Fibroblast of the aortic adventitia (primary cell): ENCODE results near the gene HOXA5. TPM values are rescaled to one million over a fixed set of nuclear protein-coding genes. Genes with fewer than 3 reads are reported as not detected.

Source experiments
- DNase-seq: peaks from one replicate; pipeline ENCODE4 v3.0.0-alpha.2; 2010; ENCODE audit warnings: low read depth
- H3K4me3 ChIP-seq: 2 replicates; pipeline ENCODE4 v1.5.1; 2011; ENCODE audit warnings: low read depth, mild to moderate bottlenecking, control low read depth, low read length, moderate library complexity
- total RNA-seq: library from RNA; depleted of rRNA; stranded (reverse); fragments of >200 nt; gene quantifications from 2 replicates; pipeline ENCODE4 v1.2.3, GENCODE V29; 2012; ENCODE audit warnings: low replicate concordance
- TF ChIP-seq, protein P1 (sequence below): IDR thresholded peaks from 2 replicates; pipeline ENCODE4 v1.5.1; 2011; ENCODE audit warnings: mild to moderate bottlenecking, low read length, control low read depth, inconsistent platforms; ENCODE audit not compliant: insufficient read depth

HOXA5 gene
- total RNA-seq, 1 donor, result 0.72 TPM

GRCh38 chr7:27154901-27155815 is 11.7 kb upstream of the HOXA5 start:
- TF ChIP-seq, protein P1, sequence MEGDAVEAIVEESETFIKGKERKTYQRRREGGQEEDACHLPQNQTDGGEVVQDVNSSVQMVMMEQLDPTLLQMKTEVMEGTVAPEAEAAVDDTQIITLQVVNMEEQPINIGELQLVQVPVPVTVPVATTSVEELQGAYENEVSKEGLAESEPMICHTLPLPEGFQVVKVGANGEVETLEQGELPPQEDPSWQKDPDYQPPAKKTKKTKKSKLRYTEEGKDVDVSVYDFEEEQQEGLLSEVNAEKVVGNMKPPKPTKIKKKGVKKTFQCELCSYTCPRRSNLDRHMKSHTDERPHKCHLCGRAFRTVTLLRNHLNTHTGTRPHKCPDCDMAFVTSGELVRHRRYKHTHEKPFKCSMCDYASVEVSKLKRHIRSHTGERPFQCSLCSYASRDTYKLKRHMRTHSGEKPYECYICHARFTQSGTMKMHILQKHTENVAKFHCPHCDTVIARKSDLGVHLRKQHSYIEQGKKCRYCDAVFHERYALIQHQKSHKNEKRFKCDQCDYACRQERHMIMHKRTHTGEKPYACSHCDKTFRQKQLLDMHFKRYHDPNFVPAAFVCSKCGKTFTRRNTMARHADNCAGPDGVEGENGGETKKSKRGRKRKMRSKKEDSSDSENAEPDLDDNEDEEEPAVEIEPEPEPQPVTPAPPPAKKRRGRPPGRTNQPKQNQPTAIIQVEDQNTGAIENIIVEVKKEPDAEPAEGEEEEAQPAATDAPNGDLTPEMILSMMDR, result no peak
- no peak overlapping the region for H3K4me3 ChIP-seq
- no peak for DNase-seq

DNA sequence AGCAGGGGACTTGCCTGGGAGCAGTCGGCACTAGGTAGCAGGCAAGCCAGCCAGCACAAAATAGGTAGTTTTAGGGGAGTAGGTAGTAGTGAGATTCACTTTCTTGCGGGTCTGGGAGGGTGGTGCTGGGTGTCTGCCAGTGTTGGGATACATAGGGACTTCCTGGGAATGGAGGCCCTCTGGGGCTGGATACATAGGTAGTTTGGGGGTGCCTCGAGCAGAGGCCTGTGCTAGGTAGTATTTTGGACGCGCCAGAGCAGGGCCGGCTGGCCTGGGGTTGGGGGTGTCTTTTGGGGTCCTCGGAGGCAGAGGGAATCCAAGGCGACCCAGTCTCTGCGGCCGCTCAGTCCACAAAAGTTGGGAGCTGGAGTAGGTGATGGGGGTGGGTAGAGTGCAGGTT is 10.9 kb upstream of the HOXA5 start:
- H3K4me3 ChIP-seq, result no peak overlapping the region
- TF ChIP-seq, protein P1, result no peak
- no peak for DNase-seq

- no peak overlapping the region for H3K4me3 ChIP-seq
- TF ChIP-seq, protein P1, result no peak
- DNase-seq, result no peak
Measured at GRCh38 chr7:27153526-27153925, 10.0 kb upstream of the HOXA5 start.

GRCh38 chr7:27152816-27153442 is 9.4 kb upstream of the HOXA5 start:
- no peak overlapping the region for H3K4me3 ChIP-seq
- TF ChIP-seq, protein P1, result no peak
- DNase-seq, result no peak

DNA sequence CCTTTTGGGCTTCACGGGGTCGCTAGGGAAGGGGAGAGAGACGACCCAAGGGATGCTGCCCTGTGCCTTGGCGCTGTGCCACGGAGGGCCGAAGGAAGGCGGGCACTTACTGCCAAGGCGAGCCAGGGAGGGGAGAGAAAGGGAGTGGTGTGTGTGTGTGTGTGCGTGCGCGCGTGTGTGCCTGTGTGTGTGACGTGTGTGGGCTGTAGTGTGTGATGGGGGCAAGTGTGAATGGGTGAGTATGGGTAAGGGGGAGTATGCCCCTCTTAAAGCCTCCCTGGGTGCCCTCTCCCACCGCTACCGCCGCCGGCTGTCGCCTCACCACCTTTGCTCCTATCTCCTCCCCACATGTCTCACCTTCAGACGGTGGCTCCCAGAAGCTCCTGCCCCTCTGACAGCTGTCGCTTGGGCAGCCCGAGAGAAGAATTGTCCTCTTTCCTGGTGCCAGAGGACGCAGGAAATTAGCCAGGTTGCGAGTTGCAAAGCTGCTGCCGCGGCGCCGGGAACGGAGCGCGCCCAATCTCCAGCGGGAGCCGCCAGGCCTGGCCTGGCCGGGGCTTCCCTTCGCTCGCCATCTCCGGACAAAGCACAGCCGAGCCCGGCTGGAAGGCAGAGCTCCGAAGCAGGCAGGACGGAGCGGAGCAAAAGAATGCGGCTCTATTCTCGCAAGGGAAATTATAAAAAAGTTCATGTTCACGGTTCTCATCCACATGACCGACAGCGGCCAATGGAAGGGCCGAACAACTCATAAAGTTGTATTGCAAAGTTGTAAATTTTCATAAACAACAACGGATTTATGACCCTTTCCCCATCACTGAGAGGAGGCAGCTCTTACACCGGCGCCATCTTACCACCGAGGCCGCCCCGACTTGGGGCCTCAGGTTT is 8.7 kb upstream of the HOXA5 start, which contains the start of gene HOXA3:
Gene HOXA3, minus strand, starts transcription at position 653 of the 885 bp plus-strand sequence. CDS start 41,943 bp downstream, outside the sequence.
- TF ChIP-seq, protein P1, result no peak
- H3K4me3 ChIP-seq, result no peak within 1 kb of the TSS
- DNase-seq, result no peak

DNA sequence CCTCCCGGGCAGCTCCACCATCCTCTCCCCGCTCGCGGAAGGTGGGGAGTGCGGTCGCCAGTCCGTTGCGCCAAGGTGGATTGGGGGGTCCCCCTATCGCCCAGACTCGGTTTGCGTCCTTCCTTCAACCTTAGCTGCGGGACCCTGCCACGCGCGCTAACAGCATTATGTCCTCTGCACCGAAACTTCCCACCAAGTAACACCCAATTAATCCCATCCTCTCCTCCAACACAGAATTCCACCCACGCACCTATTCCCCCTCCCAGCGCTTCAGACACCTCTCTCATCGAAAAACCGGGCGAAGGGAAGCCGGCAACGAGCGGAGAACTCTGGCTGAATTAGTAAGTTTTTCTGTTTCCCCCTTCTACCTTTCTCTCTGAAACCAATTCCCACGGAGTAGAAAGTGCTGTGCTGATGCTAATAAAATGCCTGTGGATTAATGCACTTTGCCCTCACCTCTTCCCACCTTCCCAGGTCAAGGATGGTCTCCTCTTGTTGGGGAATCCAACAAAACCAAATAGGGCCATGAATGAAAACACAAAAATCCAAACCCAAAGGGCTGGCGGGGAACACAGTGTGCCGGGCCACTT is 8.0 kb upstream of the HOXA5 start:
- DNase-seq, result no peak
- H3K4me3 ChIP-seq, result peak overlapping the region; percentile 49

More for the DNA sequence above, 8.0 kb upstream of the HOXA5 start:
- TF ChIP-seq, protein P1, result no peak
